Prostate gland (tissue), 2 donors: ENCODE data around the gene HADHA. TPM values are rescaled to one million over a fixed set of nuclear protein-coding genes. Genes with fewer than 3 reads are reported as not detected.
A peak's percentile ranks its signal among the peaks of the same experiment; 100 is the strongest.

Source experiments
- DNase-seq: peaks from one replicate; pipeline ENCODE4 v3.0.0-alpha.2; 2019; ENCODE audit warnings: low spot score
- H3K27ac ChIP-seq, 2 donors: fragments of 200-600 bp; sonication (generic); 2 replicates each; pipeline ENCODE4 v1.5.1; 2017 to 2019
- H3K27me3 ChIP-seq: fragments of 200-600 bp; sonication (generic); replicated peaks from 2 replicates; pipeline ENCODE4 v1.5.1; 2019; ENCODE audit not compliant: insufficient read depth
- H3K36me3 ChIP-seq, 2 donors: fragments of 200-600 bp; sonication (generic); 1 replicate in 1 of 2; 2 replicates in 1 of 2; pipeline versions ENCODE4 v1.5.1 to v1.8.1; 2017 to 2019
- H3K4me1 ChIP-seq: fragments of 200-600 bp; sonication (generic); replicated peaks from 2 replicates; pipeline ENCODE4 v1.5.1; 2019
- H3K4me3 ChIP-seq, 2 donors: fragments of 200-600 bp; sonication (generic); 2 replicates each; pipeline ENCODE4 v1.5.1; 2017 to 2019
- H3K9me3 ChIP-seq: fragments of 200-600 bp; sonication (generic); 2 replicates; pipeline ENCODE4 v1.5.1; 2017
- POLR2A ChIP-seq: fragments of 450-650 bp; IDR thresholded peaks from one replicate; pipeline ENCODE4 v1.6.1; 2016; ENCODE audit warnings: antibody characterized with exemption, mild to moderate bottlenecking
- POLR2AphosphoS5 ChIP-seq: sonication (generic); formaldehyde crosslinking; IDR thresholded peaks from one replicate; pipeline ENCODE4 v1.6.1; 2017; ENCODE audit warnings: antibody characterized with exemption
- WGBS: methylation state at CpG from one replicate; pipeline ENCODE4 v1.1.5; 2018; 5-methylcytosine and 5-hydroxymethylcytosine counted together
- intact Hi-C: fragments of 100-400 bp; cut with DNase I; formaldehyde crosslinking; loops from one replicate; pipeline ENCODE4 v1.14.2; 2022
- total RNA-seq, 2 donors: library from RNA; depleted of rRNA; stranded (reverse); fragments of >200 nt; gene quantifications; one replicate each; pipeline ENCODE4 v1.1.0, GENCODE V29; 2016
- TF ChIP-seq, protein P1 (sequence below), 4 experiments: fragments of 200-600 bp in 2 of 4; fragments of 450-650 bp in 2 of 4; sonication (generic) in 2 of 4; IDR thresholded peaks; 1 replicate in 3 of 4; 2 replicates in 1 of 4; pipeline ENCODE4 v1.5.1; 2016 to 2019; ENCODE audit warnings: antibody characterized with exemption in 4 of 4, mild to moderate bottlenecking in 2 of 4, moderate library complexity in 2 of 4

Gene HADHA
- total RNA-seq, 2 donors from 2014 or later = 96.6 to 107 TPM

DNA sequence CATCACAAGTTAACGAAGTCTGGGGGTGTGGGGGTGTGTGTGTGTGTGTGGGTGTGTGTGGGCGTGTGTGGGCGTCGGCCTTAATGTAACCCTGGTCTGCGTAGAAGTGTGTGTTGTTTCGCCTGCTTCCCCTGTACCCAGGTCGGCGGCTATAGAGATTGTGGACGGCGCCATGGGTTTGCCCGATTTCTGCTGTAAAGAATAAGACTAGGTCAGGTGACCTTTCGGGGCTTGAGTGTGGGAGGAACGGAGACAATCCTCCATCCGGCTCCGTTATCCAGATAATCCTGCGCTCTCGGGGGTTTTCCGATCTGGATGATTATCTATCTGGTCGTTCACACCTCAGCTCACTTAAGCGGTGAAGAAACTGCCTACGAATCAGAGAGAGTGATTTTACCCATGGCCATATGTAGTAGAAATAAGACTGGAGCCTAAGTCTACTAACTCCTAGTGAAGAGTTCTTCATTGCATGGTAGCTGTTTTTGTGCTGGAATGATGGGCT is 850 bp upstream of the HADHA start:
- H3K27ac ChIP-seq = peak overlapping the region; percentile 95 to 97
- intact Hi-C loops = loop anchor here (5.0 kb wide), 1 partner anchor 52 kb away; no protein-coding TSS in a partner anchor
- H3K27me3 ChIP-seq = no peaks in the 10 kb centered on the region
- peak overlapping the region; percentile 78 to 84 for H3K4me3 ChIP-seq
- H3K36me3 ChIP-seq = no peaks in the 10 kb centered on the region
- peak; percentile 24 for DNase-seq
- WGBS = under 1% methylated on average over 21 of the region's 21 CpGs
- H3K4me1 ChIP-seq = no peaks in the 10 kb centered on the region
- H3K9me3 ChIP-seq = no peaks in the 10 kb centered on the region
- TF ChIP-seq POLR2AphosphoS5 (no peak), POLR2A (no peak)
- TF ChIP-seq, protein P1, sequence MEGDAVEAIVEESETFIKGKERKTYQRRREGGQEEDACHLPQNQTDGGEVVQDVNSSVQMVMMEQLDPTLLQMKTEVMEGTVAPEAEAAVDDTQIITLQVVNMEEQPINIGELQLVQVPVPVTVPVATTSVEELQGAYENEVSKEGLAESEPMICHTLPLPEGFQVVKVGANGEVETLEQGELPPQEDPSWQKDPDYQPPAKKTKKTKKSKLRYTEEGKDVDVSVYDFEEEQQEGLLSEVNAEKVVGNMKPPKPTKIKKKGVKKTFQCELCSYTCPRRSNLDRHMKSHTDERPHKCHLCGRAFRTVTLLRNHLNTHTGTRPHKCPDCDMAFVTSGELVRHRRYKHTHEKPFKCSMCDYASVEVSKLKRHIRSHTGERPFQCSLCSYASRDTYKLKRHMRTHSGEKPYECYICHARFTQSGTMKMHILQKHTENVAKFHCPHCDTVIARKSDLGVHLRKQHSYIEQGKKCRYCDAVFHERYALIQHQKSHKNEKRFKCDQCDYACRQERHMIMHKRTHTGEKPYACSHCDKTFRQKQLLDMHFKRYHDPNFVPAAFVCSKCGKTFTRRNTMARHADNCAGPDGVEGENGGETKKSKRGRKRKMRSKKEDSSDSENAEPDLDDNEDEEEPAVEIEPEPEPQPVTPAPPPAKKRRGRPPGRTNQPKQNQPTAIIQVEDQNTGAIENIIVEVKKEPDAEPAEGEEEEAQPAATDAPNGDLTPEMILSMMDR (IDR thresholded peaks at IDR 0.05) = no peak

GRCh38 chr2:26243470-26244308 is 743 bp downstream of the HADHA start:
- DNase-seq = no peak
- Histone ChIP-seq H3K27me3 (no peaks in the 10 kb centered on the region), H3K27ac (peak overlapping the region; percentile 95 to 97), H3K9me3 (no peaks in the 10 kb centered on the region), H3K4me1 (no peaks in the 10 kb centered on the region), H3K4me3 (peak overlapping the region; percentile 78 to 84), H3K36me3 (no peaks in the 10 kb centered on the region)
- no peak for TF ChIP-seq POLR2A
- TF ChIP-seq POLR2AphosphoS5 = no peak
- TF ChIP-seq, protein P1 (IDR thresholded peaks at IDR 0.05) = no peak
- intact Hi-C loops = loop anchor here (5.0 kb wide), 1 partner anchor 104 kb away; the partner anchor contains the start of genes ADGRF3 and SELENOI
- under 1% methylated on average over 22 of the region's 22 CpGs for WGBS

DNA sequence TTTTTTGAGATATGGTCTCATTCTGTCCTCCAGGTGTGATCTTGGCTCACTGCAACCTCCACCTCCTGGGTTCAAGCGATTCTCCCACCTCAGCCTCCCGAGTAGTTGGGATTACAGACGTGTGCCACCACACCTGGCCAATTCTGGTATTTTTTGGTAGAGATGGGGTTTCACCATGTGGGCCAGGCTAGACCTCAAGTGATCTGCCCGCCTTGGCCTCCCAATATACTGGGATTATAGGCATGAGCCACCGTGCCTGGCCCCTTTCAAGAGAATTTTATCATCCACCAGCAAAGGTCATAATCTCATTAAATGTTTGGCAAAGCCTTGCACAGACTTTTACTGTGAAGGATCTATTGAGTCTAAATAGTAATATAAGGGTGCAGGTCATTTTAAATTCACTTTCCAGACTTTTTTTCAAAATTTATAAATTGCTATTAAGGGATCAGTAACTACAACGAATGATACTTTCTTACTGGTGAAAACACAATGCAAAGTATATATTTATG is 2.5 kb downstream of the HADHA start:
- no peak overlapping the region for H3K27ac ChIP-seq
- DNase-seq = no peak
- H3K4me3 ChIP-seq = no peak overlapping the region
- 76% methylated on average over 6 of the region's 6 CpGs for WGBS
- TF ChIP-seq, protein P1 (IDR thresholded peaks at IDR 0.05) = no peak
- TF ChIP-seq POLR2A (no peak), POLR2AphosphoS5 (no peak)
- no peaks in the 10 kb centered on the region for H3K4me1 ChIP-seq
- intact Hi-C loops = loop anchor here (5.0 kb wide), 1 partner anchor 105 kb away; the partner anchor contains the start of genes ADGRF3 and SELENOI
- H3K9me3 ChIP-seq = no peaks in the 10 kb centered on the region
- H3K27me3 ChIP-seq = no peaks in the 10 kb centered on the region
- no peaks in the 10 kb centered on the region for H3K36me3 ChIP-seq

- TF ChIP-seq, protein P1 (IDR thresholded peaks at IDR 0.05) = no peak
- TF ChIP-seq POLR2A = no peak
- no peak for TF ChIP-seq POLR2AphosphoS5
- 93% methylated on average over 4 of the region's 4 CpGs for WGBS
Observed at GRCh38 chr2:26238311-26238958, 6.0 kb downstream of the HADHA start.

More at GRCh38 chr2:26238311-26238958, 6.0 kb downstream of the HADHA start:
- Histone ChIP-seq H3K27ac (no peak overlapping the region), H3K36me3 (peaks cover 0 to 3% of the 10 kb centered on the region in 2 donors), H3K4me3 (no peak overlapping the region), H3K9me3 (no peaks in the 10 kb centered on the region), H3K4me1 (no peaks in the 10 kb centered on the region), H3K27me3 (no peaks in the 10 kb centered on the region)
- DNase-seq = no peak
- intact Hi-C loops = no loop called here
